GM21825 (cell line): ENCODE measurements around the gene SLC16A12.
"Not testable (repeated sequence)": the region's sequence is repeated elsewhere in the genome, so short reads cannot be mapped to it uniquely, and the experiment has no call there.

Experiments used
- ATAC-seq: cut with Tn5 transposase; IDR thresholded peaks from one replicate; pipeline ENCODE4 v1.9.1; 2021; ENCODE audit warnings: mild to moderate bottlenecking, moderate library complexity; ENCODE audit not compliant: unreplicated experiment

Gene SLC16A12

GRCh38 chr10:89393898-89394297 lies 141.5 kb downstream of the SLC16A12 start:
- ATAC-seq = no peak

DNA sequence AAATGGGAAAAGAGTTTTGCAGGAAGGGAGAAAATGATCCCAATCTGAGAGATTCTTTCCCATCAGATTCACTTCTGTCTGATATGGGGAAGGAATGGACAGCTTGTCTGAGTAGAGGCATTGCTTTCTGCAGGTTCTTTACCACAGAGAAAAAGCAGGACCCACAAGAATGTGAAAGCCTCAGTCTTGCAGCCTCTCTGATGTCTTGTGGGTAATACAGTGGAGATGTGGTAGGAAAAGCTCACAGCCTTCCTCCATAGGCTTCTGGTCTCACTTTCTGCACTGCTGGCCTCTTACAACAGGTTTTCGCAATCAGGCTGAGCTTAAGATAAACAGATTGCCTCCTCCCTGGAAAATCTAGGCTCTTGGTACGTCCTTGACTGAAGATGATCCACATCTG lies 142.4 kb downstream of the SLC16A12 start:
- ATAC-seq = peak; percentile 26

GRCh38 chr10:89391907-89392756 lies 143.3 kb downstream of the SLC16A12 start, which contains the start of gene IFIT1:
Gene IFIT1, plus strand, starts transcription at chr10:89392623. Its CDS starts 90 bp downstream, at chr10:89392713.
- ATAC-seq = peak; percentile 81

DNA sequence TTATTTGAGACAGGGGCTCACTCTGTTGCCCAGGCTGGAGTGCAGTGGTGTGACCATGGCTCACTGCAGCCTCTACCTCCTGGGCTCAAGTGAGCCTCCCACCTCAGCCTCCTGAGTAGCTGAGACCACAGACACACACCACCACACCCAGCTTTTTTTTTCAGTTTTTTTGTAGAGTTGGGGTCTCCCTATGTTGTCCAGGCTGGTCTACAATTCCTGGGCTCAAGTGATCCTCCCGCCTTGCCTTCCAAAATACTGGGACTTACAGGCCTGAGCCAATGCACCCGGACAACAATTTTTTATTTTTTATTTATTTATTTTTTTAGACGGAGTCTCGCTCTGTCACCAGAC lies 144.2 kb downstream of the SLC16A12 start:
- not testable (repeated sequence) for ATAC-seq

DNA sequence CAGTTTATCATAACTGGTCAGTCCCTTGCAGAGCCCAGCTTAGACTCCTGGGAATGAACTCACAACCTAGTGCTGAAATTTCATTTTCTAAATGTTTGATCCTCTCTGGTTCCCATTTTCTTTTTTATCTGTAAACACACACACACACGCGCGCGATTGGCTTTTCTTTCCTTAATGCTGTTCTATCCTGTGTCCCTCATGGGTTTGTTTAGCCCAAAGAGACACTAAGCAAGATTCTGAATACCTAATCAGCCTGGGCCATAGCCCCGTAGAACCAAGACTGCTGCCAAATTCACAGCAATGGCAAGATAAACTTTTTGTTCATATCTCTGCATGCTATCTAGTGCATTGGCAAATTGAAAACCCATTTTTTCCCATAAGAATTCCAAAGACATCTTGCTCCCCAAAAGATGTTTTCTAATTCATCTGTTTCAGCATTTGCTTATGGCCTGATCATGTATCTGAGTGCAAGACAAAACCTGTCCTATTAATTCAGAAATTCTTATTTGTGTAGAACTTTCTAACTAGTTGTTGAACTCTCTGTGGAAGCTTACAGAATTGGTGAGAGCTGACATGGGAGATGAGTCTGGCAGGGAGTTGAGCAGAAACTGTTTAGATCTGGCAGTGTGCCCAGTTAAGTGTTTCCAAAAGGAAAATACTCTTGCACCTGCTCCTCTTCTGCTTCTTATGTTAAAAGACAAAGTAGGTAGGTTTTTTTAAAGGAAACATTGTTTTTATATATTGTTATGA lies 144.7 kb downstream of the SLC16A12 start:
- no peak for ATAC-seq

- no peak for ATAC-seq
These were observed 146.1 kb downstream of the SLC16A12 start for GRCh38 chr10:89389254-89389653.

GRCh38 chr10:89388806-89389205 lies 146.6 kb downstream of the SLC16A12 start:
- ATAC-seq = no peak

- ATAC-seq = no peak
These were observed 150.7 kb downstream of the SLC16A12 start for GRCh38 chr10:89384474-89385340.

GRCh38 chr10:89382757-89383156 lies 152.6 kb downstream of the SLC16A12 start:
- ATAC-seq = no peak
